A673 (cell line): ENCODE results near the gene GLI2.

Experiments used
- EZH2 ChIP-seq: fragments of 200-600 bp; sonication (generic); IDR thresholded peaks from 2 replicates; pipeline ENCODE4 v1.6.1; 2017; ENCODE audit warnings: borderline replicate concordance, low read depth, mild to moderate bottlenecking, mixed read lengths, antibody characterized with exemption, low read length; ENCODE audit not compliant: poor library complexity, severe bottlenecking
- TF ChIP-seq, protein P1 (sequence below): fragments of 300-800, 200-600 bp; sonication (generic); conservative IDR thresholded peaks from 2 replicates; pipeline ENCODE4 v1.5.1; 2017; ENCODE audit warnings: low read depth, mild to moderate bottlenecking, antibody characterized with exemption, low read length, moderate library complexity, mixed read lengths

DNA sequence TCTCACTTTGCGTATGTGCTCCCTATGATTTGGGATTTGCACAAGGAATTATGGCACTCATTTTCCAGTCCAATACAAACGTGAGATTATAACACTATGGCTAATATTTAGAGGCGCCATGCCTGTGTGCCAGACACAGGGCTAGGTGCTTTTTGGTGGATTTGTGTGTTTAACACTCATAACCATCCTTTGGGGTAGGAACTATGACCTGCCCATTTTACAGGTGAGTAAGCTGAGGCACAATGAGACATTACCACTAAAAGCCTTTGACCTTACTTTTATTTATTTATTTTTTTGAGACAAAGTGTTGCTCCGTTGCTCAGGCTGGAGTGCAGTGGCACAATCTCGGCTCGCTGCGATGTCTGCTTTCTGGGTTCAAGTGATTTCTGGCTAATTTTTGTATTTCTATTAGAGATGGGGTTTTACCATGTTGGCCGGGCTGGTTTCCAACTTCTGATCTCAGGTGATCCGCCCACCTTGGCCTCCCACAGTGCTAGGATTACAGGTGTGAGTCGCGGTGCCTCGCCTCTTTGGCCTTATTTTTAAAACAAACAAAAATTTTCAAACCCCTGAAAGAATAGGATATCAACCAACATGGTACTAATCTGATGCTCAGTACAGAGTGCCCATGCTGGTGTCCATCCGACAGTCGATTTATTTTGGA, 26.6 kb upstream of the GLI2 start:
- TF ChIP-seq, protein P1, sequence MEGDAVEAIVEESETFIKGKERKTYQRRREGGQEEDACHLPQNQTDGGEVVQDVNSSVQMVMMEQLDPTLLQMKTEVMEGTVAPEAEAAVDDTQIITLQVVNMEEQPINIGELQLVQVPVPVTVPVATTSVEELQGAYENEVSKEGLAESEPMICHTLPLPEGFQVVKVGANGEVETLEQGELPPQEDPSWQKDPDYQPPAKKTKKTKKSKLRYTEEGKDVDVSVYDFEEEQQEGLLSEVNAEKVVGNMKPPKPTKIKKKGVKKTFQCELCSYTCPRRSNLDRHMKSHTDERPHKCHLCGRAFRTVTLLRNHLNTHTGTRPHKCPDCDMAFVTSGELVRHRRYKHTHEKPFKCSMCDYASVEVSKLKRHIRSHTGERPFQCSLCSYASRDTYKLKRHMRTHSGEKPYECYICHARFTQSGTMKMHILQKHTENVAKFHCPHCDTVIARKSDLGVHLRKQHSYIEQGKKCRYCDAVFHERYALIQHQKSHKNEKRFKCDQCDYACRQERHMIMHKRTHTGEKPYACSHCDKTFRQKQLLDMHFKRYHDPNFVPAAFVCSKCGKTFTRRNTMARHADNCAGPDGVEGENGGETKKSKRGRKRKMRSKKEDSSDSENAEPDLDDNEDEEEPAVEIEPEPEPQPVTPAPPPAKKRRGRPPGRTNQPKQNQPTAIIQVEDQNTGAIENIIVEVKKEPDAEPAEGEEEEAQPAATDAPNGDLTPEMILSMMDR = no peak
- no peak for TF ChIP-seq EZH2
